CD4-positive, alpha-beta T cell treated with Interleukin-10 for 1 hour (primary cell): ENCODE data around the gene RPH3AL.
"Not testable (repeated sequence)": the region's sequence is repeated elsewhere in the genome, so short reads cannot be mapped to it uniquely, and the experiment has no call there.

Source experiments
- DNase-seq: peaks from one replicate; pipeline ENCODE4 v3.0.0-alpha.2; 2020

RPH3AL gene

DNA sequence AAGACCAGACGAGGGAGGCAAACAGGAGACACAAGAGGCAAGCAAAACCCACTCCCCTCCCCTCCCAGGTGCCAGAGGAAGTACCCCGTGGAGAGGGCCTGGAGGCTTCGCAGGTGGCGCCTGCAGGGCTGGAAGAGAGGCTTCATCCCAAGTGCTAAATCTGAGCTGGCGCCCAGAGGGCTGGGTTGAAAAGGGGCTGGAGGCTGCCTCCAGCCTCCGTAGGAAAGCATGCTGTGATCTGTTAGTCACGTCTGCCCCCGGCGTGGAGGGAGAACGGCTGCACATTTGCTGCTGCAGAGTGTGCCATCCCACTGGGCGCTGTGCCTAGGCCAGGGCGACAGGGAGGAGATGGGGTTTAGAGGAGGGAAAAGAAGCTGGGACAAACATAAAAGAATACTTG, 16.9 kb downstream of the RPH3AL start:
- no peak for DNase-seq

DNA sequence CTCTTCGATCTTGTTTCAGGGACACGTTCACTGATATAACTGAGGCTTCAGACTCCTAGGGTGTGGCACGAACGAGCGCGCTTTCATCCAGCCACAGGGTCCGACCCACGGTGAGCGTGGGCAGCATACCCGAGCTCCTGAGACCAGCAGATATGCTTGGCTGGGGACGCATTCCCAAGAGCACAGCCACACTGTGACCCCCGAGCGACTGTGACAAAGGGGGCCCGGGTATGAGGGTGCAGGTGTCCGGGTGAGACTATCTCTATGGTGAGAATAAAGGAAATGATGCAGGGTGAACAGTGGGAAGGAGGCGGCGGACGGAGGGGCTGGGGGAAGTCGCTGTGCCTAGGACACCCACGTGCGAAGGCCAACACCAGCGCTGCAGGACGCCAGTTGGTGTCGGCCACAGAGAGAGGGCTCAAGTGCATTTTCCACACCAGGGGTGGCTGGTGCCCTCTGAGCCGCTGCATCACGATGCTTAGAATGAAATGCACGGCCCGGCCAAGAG, 17.6 kb downstream of the RPH3AL start:
- no peak for DNase-seq

DNA sequence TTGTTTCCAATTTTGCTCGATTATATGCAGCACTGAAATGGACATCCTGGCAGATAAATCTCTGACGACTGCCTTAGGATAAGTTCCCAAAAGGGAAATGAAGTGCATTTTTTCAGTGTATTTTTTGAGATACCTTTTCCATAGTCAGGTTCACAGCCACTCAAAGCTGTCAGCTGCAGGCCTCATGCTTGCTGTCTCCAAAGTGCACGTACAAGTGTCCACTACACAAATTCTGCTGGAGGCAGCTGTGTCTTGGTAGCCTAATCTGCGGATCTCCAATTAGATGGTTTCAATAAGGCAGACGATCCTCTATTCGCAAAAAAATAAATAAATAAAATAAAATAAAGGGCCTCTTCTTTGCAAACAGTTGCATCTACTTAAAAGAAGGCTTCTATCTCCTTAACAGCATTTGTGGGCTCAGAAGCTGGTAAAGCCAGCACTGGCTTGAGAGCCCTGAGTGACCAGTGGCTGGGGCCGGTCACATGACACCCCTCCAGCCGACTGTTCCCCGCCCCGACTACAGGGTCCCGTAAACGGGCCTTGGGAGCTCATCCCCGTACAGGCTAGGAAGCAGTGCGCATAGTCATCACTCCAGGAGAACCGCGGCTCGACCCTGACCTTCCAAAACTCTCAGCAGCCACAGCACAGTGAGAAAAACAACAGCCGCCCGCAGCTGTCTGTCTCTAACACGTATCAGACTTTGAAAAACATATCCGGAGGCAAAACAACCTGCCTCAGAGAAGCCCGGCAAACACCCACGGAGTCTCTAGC, 18.8 kb downstream of the RPH3AL start:
- DNase-seq = peak; percentile 13

DNA sequence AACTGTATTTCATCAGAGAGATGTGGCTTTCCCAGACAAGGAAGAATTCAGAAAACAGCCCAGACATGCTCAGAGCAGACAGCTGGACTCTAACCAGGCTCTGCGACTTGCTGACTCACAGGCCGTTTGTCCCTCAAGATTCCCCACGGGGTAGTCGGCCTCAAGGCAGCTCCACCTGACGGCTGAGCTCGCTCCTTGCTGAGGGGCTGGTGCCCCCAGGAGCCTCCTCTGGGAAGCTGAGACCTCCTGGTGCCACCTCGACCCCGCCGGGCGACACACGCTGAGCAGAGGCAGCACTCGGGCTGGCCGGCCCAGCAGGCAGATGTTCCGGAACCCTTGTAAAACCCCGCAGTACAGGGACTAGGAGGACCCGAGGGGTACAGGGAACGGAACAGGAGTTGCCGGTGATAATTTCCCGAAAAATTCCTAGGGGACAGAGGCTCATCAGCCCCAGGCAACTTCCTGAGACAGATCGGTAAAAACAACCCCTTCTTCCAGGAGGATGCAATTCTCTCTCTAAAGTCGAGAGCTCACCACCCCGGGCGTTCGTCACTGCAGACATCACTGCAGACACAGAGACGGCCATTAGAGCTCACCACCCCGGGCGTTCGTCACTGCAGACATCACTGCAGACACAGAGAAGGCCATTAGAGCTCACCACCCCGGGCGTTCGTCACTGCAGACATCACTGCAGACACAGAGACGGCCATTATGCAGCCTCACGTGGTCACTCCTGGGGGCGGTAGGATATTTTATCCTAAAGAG, 19.9 kb downstream of the RPH3AL start:
- no peak for DNase-seq

DNA sequence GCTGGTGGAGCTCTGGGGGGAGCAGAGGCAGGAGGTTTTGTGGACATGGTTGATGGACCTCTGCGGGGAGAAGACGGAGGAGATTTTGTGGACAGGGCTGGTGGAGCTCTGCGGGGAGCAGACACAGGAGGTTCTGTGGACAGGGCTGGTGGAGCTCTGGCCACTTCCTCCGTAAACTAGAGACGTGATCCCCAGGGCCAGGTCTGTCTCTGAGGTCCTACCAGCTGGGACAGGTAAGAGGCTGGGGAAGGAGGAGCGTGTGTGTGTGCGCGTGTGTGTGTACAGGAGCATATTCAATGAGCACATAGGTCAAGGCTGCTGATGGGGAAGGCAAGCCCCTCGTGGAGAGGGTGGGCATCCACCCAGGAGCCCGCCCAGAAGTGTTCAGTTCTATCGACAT, 20.6 kb downstream of the RPH3AL start:
- no peak for DNase-seq

DNA sequence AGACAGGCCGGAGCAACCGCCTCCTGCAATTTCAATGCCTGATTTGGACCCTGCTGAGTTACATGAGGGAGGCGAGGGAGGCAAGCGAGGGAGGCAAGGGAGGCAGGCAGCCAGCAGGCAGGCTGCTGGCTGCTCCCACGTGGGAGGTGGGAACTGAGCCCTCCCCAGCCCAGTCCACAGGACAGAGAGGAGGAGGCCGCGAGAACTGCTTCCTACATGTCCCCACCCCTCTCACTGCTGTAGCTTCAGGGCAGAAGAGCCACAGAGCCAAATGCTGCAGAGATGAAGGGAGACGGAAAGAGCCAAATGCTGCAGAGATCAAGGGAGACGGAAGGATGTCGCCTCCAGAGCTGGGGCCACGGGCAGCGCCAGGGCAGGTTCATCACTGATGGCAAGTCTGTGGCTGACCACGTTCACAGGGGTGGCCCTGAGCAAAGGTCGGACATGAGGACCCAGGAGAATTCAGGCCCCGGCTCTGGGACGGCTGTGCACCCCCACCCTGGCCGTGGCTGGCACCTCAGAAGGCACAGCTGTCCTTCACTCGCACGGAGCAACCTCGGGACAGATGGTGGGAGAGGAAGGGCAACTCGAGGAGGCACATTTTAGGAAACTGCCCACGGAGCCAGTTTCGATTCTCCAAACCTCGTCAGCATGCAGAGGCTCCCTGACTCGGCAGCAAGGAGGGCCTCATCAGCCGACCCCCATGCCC, 21.5 kb downstream of the RPH3AL start:
- DNase-seq = peak; percentile 29

DNA sequence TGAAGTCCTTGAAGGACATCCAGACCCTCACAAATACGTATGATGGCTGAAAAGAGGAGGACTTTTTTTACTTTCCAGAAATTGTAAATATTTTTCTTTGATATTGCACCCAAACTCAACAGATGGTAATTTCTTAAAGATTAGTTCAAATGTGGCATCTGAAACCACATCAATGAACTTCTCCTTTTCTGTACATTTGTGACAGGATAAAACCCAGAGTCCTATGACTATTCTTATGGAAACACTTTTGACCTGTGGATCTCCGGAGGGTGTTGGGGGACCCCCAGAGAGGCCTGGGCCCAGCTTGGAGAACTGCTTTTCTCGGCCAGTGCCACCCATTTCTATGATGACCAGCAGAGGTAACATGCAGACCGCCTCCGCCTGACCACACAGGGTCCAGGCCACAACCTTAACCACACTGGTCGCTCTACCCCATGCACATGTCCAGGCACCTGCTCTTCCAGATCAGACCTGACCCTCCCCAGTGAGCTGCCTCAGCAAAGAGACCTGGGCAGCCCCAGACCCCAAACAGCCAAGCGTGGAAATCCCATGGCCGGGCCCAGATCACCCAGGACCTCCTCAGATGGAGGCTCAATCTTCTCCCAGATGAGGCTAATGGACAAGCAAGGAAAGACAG, 22.7 kb downstream of the RPH3AL start:
- DNase-seq = no peak

DNA sequence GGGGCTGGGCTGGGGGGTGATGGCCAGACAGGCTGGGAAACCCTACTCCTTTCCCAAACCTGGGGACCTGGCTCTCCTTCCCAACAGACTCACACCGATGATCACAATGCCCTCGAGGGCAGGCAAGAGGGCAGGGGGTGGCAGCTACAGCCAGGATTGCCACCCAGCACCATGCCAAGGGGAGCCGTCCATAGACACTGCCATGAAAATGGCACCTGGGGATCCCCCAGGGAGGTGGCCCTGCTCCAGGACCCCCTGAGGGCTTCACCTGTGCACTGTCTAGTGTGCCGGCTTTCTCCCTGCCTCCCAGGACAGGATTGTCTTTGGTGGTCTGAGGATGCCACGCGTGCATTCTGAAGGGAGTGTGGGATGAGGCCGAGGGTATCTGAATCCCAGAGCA, 24.6 kb downstream of the RPH3AL start:
- DNase-seq = no peak

DNA sequence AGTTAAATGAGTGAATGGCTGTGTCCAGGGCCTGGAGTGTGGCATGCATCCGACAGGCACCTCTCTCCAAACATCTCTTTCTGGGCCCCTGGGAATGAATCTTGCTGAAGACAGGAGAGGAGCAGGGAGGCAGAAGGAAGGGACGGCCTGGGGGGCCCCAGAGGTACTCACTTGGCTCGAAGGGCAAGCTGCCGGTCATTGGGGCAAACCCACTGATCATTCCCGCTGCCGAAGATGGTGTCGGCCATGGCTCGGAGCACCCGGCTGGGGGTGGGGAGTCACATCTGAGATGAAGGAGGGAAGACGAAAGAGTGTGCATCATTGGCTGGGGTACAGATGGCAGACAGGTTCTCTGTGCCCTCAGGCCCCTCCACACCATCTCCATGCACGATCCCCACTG, 25.3 kb downstream of the RPH3AL start:
- no peak for DNase-seq

DNA sequence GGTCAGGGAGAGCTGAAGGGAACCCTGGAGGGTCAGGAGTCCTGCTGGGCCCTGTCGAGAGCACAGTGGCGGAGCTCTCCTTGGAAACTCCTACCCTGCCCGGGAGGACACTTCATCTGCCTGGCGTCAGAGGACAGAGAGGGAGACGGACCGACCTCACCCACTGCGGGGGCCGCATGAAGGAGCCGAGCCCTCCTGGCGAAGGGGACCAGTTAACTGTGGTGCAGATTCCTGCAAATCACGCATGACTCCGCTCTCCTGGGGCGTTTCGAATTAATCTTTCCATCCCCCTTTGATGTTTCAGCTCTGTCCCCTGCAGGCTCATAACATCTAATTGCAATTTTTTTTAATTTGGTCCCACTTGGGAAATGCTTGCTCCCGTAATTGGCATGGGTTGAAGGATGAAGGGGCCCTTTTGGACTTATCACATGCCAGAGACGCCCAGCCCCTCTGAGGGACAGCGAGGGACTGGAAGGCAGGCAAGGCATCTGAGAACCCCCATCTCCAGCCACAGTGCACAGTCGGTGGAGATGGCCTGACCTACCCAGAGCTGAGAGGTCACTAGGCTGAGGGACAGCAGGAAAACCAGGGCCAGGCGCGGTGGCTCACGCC, 26.5 kb downstream of the RPH3AL start:
- DNase-seq = no peak

DNA sequence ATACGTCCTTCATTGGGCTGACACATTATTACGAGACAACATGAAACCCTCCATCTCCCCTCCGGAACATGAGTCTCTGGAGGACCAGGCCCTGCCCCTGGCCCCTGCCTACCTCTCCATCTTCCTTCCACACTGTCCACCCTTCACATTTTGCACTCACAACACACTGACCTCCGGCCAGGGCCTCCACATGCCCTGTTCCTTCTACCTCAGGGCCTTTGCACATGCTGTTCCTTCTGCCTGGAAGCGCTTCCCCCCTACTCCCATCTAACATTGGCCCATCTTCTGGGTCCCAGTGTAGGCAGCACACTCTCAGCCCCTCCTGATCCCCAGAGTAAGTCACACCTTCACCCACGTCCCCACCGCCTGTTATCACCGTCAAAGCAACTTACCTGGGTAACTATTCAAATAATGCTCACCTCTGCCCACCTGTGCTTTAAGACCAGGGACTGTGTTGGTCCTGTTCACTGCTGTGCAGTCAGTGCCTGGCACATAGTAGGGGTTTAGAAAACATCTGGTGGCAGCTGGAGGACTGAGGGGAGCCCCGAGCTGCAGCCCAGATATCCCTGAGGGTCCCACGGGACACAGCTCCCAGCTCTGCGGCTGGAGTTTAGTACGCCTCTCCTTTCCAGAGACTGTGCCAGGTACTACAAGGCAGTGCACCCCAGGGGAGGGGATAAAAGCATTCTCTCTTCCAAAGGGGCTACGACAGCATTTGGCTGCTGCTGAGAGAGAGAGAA, 27.2 kb downstream of the RPH3AL start:
- no peak for DNase-seq

DNA sequence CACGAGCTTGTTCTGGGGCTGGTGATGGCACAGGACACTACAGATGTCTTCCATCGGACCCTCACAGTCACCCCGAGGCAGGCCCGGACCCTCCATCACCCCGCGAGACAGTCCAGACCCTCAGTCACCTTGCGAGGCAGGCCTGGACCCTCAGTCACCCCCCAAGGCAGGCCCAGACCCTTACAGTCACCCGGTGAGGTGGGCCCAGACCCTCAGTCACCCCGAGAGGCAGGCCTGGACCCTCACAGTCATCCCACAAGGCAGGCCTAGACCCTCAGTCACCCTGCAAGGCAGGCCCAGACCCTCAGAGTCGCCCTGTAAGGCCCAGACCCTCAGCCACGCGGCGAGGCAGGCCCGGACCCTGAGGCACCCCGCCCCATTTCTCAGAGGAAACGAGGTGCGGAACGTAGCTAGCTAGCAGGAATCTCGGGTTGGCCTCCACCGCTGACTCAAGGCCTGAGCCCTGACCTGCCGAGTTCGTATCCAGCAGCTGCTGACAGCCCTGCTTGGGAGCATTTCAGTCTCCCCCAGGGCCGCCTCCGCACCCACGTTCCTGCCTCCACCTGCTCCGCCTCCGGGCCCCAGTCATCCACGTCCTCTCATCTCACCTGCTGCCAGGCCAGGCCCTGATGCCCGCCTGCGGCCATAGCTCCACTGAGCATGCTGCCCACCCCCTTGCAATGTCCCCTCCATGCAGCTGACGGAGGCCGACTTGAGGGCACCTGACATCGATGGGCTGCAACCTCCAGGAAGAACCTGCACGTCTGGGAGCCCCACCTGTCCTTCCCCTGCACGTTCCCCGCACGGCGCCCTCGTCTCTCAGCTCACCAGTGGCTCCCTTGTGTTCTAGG, 28.7 kb downstream of the RPH3AL start:
- no peak for DNase-seq

DNA sequence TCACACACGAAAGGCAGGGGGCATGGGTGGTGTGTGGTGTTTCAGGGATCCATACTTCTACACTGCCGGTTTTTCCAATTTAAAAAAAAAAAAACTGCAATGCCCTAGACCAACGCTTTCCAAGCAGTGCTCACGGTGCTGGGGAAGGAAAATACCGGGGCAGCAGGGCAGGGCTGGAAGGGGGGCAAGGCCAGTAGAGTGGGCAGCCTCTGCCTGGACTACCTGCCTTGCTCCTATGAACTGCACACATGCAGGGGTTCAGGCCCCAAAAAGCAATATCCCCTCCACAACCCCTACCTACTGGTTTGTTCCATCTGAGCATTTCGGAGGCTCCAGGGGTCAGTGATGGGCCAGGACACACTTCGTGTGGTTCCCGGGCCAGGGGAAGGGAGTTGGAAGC, 29.4 kb downstream of the RPH3AL start:
- DNase-seq = no peak

DNA sequence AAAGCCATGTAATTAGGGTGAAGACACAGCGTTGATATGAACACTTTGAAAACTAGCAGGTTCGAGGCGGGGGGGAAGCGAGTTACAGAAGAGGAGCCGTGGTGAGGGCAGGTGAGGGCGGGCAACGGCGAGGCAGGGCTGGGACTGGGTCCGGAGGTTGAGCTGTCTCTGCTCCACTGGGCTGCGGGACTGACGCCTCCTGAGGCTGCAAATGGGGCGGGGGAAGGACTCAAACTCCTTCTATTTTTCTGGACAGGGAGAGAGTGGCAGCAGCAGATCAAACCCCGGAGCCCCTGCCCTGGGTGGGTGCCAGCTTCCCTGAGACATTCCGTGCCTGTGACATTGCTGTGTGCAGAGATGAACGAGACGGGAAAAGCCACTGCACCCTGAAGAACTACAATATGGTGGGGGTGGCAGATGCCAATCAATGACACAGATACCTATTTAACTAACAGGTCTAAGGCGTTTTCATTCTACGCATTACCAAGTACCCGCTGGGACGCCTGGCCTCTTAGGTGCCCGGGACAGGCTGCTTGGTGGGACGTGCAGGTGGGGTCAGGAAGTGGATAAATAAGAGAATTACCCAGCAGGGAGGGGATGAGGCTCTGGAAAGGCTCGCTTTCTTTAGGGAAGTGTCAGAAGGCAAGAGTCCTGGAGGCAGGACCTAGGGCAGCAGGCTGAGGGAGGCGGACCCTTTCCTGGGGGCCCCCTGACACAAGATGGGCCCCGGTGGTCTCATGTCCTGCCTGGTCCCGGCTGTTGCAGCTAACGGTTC, 30.4 kb downstream of the RPH3AL start:
- DNase-seq = no peak

DNA sequence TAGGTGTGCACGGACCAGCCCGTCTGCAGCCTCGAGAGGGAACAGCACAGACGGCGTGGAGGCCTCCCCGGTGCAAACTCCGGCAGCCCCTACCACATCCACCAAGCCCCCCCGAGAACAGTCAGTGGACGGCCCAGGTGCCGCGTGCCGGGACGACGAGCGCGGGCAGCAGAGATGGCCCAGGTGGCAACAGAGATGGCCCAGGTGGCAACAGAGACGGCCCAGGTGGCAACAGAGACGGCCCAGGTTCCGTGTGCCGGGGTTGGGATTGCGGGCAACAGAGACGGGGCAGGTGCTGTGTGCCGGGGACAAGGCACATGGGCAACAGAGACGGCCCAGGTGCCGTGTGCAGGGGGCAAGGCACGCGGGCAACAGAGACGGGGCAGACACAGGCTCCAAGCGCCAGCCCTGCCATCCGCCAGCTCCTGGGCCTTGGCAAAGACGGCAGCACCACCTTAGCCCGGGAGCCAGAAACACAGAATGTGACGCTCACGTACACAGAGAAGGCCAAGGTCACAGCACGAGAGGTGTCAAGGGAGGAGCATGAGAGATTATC, 31.1 kb downstream of the RPH3AL start:
- DNase-seq = no peak

DNA sequence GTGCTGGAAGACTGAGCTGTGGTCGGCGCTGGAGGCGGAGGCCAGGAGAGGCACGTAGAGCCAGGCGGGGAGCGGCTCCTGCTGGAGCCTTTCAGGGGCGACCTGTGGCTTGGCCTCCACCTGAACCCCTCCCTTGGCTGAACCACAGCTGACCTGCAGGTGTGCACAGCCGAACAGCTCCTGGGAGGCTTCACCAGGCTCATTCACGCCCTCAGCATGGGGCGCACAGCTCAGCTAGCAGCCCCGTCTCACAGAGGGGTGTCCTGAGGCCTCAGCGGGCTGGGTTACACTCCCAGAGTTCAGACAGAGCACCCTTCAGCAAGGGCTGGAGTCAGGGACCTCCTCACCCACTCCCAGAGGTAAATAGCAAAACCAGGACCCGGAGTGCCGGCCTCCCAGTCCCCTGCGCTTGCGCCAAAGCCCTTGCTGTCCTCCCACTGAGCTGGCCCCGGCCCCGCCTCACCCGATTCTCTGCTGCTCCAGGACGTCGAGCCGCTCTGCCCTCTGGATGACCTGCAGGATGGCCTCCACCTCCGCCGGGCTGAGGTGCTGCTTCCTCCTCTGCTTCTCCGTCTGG, 31.7 kb downstream of the RPH3AL start:
- no peak for DNase-seq

DNA sequence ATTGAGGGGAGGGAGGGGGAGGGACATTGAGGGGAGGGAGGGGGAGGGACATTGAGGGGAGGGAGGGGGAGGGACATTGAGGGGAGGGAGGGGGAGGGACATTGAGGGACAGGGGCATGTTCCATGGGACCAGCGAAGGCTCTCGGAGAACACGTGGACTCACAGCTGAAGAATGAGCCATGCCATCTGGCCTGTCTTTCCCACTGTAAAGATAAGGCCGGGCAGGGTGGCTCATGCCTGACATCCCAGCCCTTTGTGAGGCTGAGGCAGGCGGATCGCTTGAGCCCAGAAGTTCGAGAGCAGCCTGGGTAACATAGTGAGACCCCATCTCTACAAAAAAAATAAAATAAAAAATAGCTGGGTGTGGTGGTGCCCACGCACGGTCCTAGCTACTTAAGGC, 32.5 kb downstream of the RPH3AL start:
- DNase-seq = no peak

DNA sequence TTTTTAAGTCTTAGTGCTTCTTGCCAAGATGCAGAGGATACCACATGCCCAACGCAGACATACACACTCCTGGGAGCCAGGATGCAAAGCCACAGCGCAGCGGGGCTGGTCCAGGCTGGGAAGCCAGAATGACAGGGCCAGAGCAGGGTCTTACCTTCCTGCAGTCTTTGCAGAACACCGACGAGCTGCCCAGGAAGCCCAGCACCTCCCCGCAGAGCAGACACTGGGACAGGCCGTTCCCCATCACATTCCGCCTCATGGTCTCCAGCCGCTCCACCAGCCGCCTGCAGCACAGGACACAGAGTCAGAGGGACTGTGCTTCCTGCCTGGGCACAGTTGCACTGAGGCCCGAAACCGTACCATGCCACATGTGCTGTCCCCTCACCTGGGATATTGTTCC, 33.3 kb downstream of the RPH3AL start:
- no peak for DNase-seq

DNA sequence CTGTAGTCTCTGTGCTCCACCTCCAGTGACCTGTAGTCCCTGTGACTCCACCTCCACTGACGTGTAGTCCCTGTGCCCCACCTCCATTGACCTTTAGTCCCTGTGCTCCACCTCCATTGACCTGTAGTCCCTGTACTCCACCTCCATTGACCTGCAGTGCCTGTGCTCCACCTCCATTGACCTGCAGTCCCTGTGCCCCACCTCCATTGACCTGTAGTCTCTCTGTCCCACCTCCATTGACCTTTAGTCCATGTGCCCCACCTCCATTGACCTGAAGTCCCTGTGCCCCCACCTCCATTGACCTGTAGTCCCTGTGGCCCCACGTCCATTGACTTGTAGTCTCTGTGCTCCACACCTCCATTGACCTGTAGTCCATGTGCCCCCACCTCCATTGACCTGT, 35.5 kb downstream of the RPH3AL start:
- not testable (repeated sequence) for DNase-seq
